IMR-90 (cell line): Measurements from ENCODE around the gene KIF22.
"Not testable (repeated sequence)": the region's sequence is repeated elsewhere in the genome, so short reads cannot be mapped to it uniquely, and the experiment has no call there.

Source experiments
- CEBPB ChIP-seq: IDR thresholded peaks from 2 replicates; pipeline ENCODE4 v1.6.1; 2012; ENCODE audit warnings: low read depth, low read length, improper control_type of control experiment
- CHD1 ChIP-seq: IDR thresholded peaks from 2 replicates; pipeline ENCODE4 v1.6.1; 2012; ENCODE audit warnings: low read depth, low read length, improper control_type of control experiment
- MAZ ChIP-seq: IDR thresholded peaks from 2 replicates; pipeline ENCODE4 v1.6.1; 2012; ENCODE audit warnings: low read depth, mild to moderate bottlenecking, low read length, improper control_type of control experiment, moderate library complexity, borderline replicate concordance
- MXI1 ChIP-seq: IDR thresholded peaks from 2 replicates; pipeline ENCODE4 v1.6.1; 2012; ENCODE audit warnings: low read depth, mild to moderate bottlenecking, low read length, moderate library complexity, borderline replicate concordance
- POLR2A ChIP-seq: IDR thresholded peaks from 2 replicates; pipeline ENCODE4 v1.6.1; 2012; ENCODE audit warnings: mild to moderate bottlenecking, low read depth, low read length
- RAD21 ChIP-seq: IDR thresholded peaks from 2 replicates; pipeline ENCODE4 v1.6.1; 2012; ENCODE audit warnings: low read length, improper control_type of control experiment
- RFX5 ChIP-seq: IDR thresholded peaks from 2 replicates; pipeline ENCODE4 v1.8.0; 2012; ENCODE audit warnings: low read depth, mild to moderate bottlenecking, low read length, moderate library complexity
- SMC3 ChIP-seq: fragments of 150-350 bp; IDR thresholded peaks from 2 replicates; pipeline ENCODE4 v1.6.1; 2016; ENCODE audit warnings: low read depth, mild to moderate bottlenecking, antibody characterized with exemption, low read length, moderate library complexity
- USF2 ChIP-seq: fragments of 150-350 bp; IDR thresholded peaks from 2 replicates; pipeline ENCODE4 v1.6.1; 2017; ENCODE audit warnings: mild to moderate bottlenecking, antibody characterized with exemption, low read length, low read depth
- TF ChIP-seq, protein P1 (sequence below): conservative IDR thresholded peaks from 2 replicates; pipeline ENCODE4 v1.5.1; 2012; ENCODE audit warnings: mild to moderate bottlenecking, low read depth, low read length, improper control_type of control experiment
- TF ChIP-seq, protein P2 (sequence below): fragments of 150-350 bp; IDR thresholded peaks from 2 replicates; pipeline ENCODE4 v1.6.1; 2016; ENCODE audit warnings: low read depth, mild to moderate bottlenecking, low read length, moderate library complexity, borderline replicate concordance

- TF ChIP-seq MAZ, POLR2A, RAD21, USF2, CHD1, CEBPB, SMC3, MXI1, RFX5: not testable (repeated sequence)
- TF ChIP-seq, protein P1, sequence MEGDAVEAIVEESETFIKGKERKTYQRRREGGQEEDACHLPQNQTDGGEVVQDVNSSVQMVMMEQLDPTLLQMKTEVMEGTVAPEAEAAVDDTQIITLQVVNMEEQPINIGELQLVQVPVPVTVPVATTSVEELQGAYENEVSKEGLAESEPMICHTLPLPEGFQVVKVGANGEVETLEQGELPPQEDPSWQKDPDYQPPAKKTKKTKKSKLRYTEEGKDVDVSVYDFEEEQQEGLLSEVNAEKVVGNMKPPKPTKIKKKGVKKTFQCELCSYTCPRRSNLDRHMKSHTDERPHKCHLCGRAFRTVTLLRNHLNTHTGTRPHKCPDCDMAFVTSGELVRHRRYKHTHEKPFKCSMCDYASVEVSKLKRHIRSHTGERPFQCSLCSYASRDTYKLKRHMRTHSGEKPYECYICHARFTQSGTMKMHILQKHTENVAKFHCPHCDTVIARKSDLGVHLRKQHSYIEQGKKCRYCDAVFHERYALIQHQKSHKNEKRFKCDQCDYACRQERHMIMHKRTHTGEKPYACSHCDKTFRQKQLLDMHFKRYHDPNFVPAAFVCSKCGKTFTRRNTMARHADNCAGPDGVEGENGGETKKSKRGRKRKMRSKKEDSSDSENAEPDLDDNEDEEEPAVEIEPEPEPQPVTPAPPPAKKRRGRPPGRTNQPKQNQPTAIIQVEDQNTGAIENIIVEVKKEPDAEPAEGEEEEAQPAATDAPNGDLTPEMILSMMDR: not testable (repeated sequence)
- TF ChIP-seq, protein P2, sequence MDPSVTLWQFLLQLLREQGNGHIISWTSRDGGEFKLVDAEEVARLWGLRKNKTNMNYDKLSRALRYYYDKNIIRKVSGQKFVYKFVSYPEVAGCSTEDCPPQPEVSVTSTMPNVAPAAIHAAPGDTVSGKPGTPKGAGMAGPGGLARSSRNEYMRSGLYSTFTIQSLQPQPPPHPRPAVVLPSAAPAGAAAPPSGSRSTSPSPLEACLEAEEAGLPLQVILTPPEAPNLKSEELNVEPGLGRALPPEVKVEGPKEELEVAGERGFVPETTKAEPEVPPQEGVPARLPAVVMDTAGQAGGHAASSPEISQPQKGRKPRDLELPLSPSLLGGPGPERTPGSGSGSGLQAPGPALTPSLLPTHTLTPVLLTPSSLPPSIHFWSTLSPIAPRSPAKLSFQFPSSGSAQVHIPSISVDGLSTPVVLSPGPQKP: not testable (repeated sequence)
These were observed 33.5 kb upstream of the KIF22 start for GRCh38 chr16:29757086-29757485.
